Fibroblast of peridontal ligament (primary cell): Measurements from ENCODE around the gene SNTA1.
"Not testable (repeated sequence)": the region's sequence is repeated elsewhere in the genome, so short reads cannot be mapped to it uniquely, and the experiment has no call there.

Source experiments
- DNase-seq: peaks from one replicate; pipeline ENCODE4 v3.0.0-alpha.2; 2010; ENCODE audit errors: extremely low read depth

Gene SNTA1

GRCh38 chr20:33431797-33432381 lies 11.7 kb downstream of the SNTA1 start:
- DNase-seq, result peak; percentile 52

GRCh38 chr20:33423875-33424274 lies 19.7 kb downstream of the SNTA1 start:
- not testable (repeated sequence) for DNase-seq

DNA sequence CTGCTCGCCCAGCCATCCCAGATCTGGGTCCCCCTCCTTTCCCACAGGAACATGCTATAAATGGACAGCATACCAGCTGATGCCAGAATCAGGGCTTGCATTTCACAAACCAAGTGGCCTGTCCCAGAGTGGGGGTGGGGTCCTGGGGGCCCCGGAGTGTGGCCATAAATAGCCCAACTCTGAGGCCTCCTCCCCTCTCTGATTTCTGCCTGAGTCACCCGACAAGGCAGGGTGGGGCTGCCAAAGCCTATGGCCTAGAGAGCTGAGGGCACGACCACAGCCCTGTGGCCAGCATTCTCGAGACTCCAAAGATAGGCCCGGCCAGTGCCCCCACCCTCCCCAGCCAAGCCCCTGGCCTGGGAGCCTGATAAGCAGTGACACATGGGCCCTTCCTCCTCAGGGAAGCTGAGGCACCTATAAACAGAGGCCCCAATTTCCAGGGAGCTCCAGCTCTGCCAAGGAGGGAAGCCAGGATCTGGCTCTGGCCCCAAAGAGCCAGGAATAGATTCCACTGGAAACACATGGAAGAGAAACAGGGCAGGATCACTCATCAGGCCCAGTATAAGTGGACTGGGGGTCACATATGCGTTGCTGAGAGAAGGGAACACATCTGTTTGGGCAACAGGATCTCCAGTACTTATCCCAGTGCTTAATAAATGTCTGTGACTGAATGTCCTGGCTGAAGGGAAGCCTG lies 20.3 kb downstream of the SNTA1 start:
- peak; percentile 90 for DNase-seq

GRCh38 chr20:33419140-33419974 lies 24.2 kb downstream of the SNTA1 start:
- no peak for DNase-seq

DNA sequence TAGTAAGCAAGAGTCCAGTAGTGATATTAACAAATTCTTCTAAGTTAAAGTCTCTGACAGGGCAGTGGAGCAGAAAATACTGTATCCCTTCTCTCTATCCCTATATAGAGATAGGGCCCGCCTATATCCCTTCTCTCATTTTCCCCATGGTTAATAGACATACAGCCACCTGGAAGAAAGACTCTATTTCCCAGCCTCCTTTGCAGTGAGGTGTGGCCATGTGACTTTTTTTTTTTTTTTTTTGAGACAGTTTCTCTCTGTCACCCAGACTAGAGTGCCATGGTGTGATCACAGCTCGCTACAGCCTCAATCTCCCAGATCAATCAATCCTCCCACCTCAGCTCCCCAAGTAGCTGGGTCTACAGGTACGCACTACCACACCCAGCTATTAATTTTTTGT lies 25.5 kb downstream of the SNTA1 start:
- no peak for DNase-seq

DNA sequence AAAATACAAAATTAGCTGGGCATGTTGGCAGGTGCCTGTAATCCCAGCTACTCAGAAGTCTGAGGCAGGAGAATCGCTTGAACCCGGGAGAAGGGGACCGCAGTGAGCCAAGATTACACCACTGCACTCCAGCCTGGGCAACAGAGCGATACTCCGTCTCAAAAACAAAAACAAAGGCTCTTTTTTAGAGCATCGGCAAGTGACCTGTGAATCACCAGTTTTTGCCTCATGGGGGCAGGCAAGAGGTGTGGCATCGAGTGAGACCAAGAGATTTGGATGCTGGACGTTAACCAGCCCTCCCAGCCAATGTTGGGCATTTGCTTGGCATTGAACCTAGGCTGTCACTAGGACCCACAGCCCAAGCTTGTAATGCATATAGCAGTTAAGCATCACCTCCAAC lies 27.6 kb downstream of the SNTA1 start:
- peak; percentile 57 for DNase-seq

DNA sequence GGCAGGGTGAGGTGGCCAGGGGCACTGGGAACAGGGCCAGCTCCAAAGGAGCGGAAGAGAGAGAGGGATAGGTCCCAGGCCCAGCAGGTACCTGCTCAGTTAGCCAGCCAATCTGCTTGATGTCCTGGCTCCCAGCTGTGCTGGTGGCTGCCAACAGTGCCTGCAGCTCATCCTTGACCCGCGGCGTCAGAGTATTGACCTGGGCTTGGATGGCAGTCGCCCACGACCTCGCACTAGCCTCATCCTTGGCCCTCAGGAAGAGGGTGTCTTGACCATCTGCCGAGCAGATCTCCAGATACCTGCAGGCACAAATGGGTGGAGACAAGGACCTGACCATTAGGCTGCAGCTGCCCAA lies 31.1 kb downstream of the SNTA1 start:
- DNase-seq, result no peak

DNA sequence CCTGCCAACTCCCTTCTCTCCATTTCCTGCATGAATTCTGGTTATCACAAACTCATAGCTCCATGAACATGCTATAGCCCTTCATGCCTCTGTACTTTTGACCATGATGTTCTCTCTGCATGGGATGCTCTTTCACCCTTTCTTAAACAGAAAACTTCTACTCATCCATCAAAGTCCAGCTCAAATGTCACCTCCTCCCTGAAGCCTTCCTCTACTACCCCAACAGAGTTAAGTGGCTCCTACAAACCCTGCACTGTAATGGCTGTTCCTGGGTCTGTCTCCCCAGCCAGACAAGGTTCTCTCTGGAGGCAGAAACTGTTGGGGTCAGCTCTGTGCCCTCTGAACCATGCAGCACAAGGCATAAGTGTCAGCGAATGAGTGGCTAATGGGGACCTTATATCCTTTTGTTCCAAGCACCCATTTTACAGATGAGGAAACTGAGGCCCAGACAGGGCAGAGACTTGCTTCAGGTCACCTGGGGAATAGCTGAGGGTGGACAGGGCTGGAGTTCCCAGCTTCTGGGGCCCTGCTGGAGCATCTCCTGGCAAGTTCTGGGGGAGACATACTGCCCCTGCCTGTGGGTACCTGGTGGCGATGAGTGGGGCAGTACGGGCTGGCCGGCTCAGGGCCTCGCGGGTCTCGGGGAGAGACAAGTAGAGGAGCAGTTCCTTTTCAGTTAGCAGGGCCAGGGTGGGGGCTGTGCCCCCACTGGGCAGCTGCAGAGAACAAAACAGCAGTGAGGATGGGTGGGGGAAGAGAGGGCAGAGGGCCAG lies 31.7 kb downstream of the SNTA1 start:
- DNase-seq, result no peak

GRCh38 chr20:33411242-33411641 lies 32.3 kb downstream of the SNTA1 start:
- DNase-seq, result no peak

DNA sequence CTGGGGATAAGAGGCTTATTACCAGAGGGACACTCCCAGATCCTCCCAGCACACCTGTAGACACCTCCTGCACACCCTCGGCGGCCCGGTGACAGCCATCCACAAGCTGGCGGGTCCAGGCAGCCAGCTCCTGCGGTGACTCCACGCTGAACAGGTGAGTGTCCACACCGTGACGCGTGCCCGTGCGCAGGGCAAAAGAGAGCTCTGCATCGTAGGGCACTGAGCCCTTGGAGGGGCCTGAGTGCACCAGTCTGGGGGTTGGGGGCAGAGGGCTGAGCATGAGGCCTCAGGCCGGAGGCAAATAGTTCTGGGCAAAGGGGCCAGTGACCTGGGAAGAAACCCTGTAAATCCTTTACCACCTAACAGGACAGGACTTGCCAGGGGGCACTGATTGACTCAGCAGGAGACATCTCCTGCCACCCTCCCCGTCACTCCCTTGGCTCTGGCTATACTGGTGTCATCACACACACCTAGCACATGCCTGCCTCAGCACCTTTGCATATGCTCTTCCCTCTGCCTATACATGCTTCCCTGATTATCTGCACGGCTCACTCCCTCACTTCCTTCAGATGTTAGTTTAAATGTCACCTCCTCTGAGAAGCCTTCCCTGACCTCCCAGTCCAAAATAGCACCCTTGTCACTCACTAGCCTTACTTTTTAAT lies 33.4 kb downstream of the SNTA1 start:
- no peak for DNase-seq

GRCh38 chr20:33408716-33409654 lies 34.6 kb downstream of the SNTA1 start:
- DNase-seq, result no peak

DNA sequence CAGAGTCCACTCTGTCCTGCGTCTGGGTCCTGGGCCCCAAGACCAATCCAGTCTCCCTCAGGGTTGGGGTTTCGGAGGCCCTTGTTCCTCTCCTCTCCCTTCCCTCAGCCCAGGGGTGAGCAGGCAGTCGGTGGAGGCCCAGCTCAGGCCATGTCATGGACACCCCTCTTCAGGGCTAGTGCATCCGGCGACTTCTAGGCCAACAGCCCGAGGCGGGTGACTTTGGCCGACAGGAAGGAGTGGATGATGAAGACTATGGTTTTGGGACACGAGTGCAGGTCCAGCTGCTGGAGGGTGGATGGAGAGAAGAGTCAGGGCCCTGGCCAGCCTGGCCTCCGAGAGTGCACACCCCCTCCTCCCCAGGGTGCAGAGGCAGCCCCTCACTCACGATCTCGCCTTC lies 35.2 kb downstream of the SNTA1 start:
- no peak for DNase-seq

DNA sequence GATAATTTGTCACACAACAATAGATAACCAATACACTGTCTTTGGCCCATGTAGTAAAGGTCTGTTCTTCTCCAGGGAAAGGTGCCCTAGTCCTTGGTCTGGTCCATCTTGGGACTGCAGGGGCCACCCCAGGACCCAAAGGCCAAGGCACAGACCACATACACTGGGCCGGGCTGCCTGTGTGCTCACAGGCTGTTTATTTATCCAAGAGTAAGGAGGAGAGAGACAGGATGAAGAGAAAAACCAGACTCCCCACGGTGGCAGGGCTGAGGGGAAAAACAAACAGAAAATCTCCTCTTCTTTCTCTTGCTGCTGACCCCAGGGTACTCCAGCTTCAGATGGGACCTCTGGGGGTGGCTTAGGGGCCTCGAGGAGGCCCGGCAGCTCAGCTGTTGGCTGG lies 35.8 kb downstream of the SNTA1 start:
- no peak for DNase-seq

- DNase-seq, result no peak
Observed at GRCh38 chr20:33407251-33407650, 36.3 kb downstream of the SNTA1 start.

DNA sequence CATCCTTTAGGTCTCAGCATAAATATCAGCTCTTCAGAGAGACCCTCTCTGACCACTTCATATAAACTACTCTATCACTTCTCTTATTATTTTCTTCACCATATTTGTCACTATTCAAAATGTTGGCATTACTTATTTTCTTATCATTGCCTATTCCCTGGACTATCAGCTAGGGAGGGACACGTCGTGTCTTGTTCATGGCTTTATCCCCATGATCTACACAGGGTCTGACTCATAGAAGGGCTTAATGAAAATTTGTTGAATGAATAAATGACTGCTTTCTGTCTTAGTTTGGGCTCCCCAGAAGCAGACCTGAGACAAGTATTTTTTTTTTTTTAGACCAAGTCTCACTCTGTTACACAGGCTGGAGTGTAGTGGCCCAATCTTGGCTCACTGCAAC lies 39.3 kb downstream of the SNTA1 start:
- DNase-seq, result no peak

- no peak for DNase-seq
Observed at GRCh38 chr20:33401921-33402369, 41.6 kb downstream of the SNTA1 start.

DNA sequence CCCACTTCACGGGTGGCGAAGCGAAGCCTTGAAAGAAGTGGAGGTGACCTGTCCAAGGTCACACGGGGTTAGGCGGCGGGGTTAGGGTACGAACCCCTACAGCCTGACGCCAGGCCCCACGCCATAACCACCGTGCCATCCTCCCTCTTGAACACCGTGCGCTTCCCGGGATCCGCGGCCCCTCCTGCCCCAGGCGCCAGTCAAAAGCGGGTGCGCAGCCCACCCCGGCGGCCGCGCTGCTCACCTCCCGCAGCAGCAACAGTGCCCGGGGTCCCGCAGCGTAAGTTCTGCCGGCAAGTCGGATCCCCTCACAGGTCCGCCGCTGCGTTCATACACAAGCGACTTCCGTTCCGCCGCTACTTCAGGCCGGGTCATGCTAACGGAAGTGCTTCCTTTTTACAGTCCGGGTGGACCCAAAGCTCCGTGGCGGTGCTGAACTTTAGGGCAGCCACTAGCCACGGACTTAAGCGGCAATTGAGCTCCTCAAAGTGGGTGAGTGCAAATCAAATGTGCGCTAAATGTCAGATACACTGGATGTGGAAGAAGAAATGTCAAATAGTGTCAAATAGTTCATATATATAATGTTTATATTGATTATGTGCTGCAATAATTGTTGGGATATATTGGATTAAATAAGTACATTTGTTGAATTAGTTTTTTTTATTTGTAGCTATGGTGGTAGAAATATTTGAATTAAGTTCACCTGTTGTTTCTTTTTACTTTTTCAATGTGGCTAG lies 42.2 kb downstream of the SNTA1 start, which contains the start of gene CDK5RAP1:
CDK5RAP1 (minus strand) TSS at position 336 of the 737 bp plus-strand sequence. CDS start 4,455 bp downstream, outside the sequence.
- peak; percentile 91 for DNase-seq

DNA sequence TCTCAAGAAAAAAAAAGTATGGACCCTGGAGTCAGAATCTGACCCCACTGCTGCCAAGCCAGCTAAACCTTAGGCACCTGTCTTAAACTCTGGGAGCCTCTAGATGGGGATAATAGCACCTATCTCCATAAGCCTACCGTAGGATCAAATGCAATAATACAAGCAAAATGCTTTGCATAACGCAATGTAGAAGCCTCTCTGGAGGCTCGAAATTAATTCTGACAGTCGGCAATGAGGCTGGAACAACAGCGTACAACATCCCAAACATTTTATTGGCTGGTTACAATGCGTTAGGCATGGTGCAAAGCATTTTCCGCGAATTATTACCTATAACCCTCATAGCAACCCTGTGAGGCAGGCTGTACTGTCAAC lies 42.8 kb downstream of the SNTA1 start:
- no peak for DNase-seq

DNA sequence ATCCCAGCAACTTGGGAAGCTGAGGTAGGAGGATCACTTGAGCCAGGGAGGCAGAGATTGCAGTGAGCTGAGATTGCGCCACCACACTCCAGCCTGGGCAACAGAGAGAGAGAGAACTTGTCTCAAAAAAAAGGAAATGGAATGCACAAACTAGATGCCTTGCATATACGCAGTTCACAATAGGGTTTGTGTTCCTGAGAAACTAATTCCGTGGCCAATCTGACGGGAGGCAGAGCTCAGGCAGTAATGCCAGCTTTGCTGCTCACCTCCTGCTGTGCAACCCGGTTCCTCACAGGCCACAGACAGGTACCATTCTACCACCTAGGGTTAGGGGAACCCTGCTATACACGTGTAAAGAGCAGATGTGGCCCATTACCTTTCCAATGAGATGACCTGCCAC lies 43.6 kb downstream of the SNTA1 start:
- no peak for DNase-seq

GRCh38 chr20:33394718-33395117 lies 48.8 kb downstream of the SNTA1 start:
- DNase-seq, result no peak
